Measurements from ENCODE around the gene ATP8B3. TPM values are rescaled to one million over a fixed set of nuclear protein-coding genes. Genes with fewer than 3 reads are reported as not detected.
A peak's percentile ranks its signal among the peaks of the same experiment; 100 is the strongest.

ATP8B3 gene
- total and polyA plus RNA-seq, 9 of the 15 experiments (the other 6 are each of a cell fraction or from before 2014, with no cell fraction given), result 1.2 to 12.3 (median 3.8) TPM

GRCh38 chr19:1848399-1849131, 36.5 kb upstream of the ATP8B3 start, which contains the start of gene REXO1:
REXO1 (minus strand) TSS chr19:1848483; CDS start chr19:1848358, 125 bp downstream.
- POLR2A ChIA-PET, result interaction anchor here (0.6 to 1.2 kb wide), 2 partner anchors 10 to 424 kb away, joined by 3 read pairs; no protein-coding TSS in a partner anchor
- Histone ChIP-seq H4K20me1 (replicated peaks; ENCODE audit: control insufficient read depth, insufficient read depth, low read length) (peaks cover 35% of the 10 kb centered on the region), H3K4me1 (replicated peaks in 1 of 2; ENCODE audit: control insufficient read depth in 2 of 2, insufficient read depth in 2 of 2, low read length in 2 of 2) (peaks cover 26 to 83% of the 10 kb centered on the region in 2 experiments), H3K9me3 (replicated peaks; ENCODE audit: control insufficient read depth, insufficient read depth, low read depth, low read length) (no peaks in the 10 kb centered on the region), H3K79me2 (ENCODE audit: control insufficient read depth, insufficient read depth, low read length) (peaks cover 83% of the 10 kb centered on the region), H3K9me1 (ENCODE audit: control insufficient read depth, insufficient read depth, low read length) (no peaks in the 10 kb centered on the region), H3K4me3 (peak within 1 kb of the TSS; percentile 100), H3K4me2 (ENCODE audit: insufficient read depth, low read length) (peak within 1 kb of the TSS; percentile 99), H2AFZ (ENCODE audit: low read depth, low read length) (peak within 1 kb of the TSS; percentile 100), H3K27me3 (ENCODE audit: control insufficient read depth in 2 of 2, insufficient read depth in 2 of 2, low read length in 2 of 2) (no peaks in the 10 kb centered on the region), H3K36me3 (ENCODE audit: control insufficient read depth, insufficient read depth, low read length) (peaks cover 60% of the 10 kb centered on the region), H3K27ac (ENCODE audit: extremely low read depth, low read depth, low read length) (peak within 1 kb of the TSS; percentile 100), H3K9ac (ENCODE audit: insufficient read depth in 1 of 2, low read depth in 2 of 2, low read length in 2 of 2) (peak within 1 kb of the TSS; percentile 99)
- intact Hi-C loops (cut with micrococcal nuclease), result no loop called here
- ATAC-seq (peak; percentile 76), FAIRE-seq (peak; percentile 95), DNase-seq (ENCODE audit: extremely low read depth in 1 of 4, low spot score in 3 of 4) (peak; percentile 88 to 96 (median 90))
- in situ Hi-C loops (cut with MboI), result no loop called here
- WGBS (ENCODE audit: insufficient coverage, low coverage, missing lambda C conversion rate), result 3% methylated on average over 47 of the region's 60 CpGs
- CTCF ChIA-PET (ENCODE audit: low intra/inter-chr PET ratio), result interaction anchor here (0.7 kb wide), 1 partner anchor 74 kb away, joined by 3 read pairs; no protein-coding TSS in a partner anchor
- BruUV-seq (replicated peaks), result no TSS peak
- TF ChIP-seq GTF2B (IDR thresholded peaks at IDR 0.05; ENCODE audit: extremely low read depth, insufficient read length) (no peak), ZFX (CRISPR knock-in tag; IDR thresholded peaks at IDR 0.05) (peak; percentile 51), MEIS2 (IDR thresholded peaks at IDR 0.05; ENCODE audit: partially characterized antibody) (no peak), ZBED1 (IDR thresholded peaks at IDR 0.05) (no peak), RNF2 (IDR thresholded peaks at IDR 0.05) (0 out of 2 replicates have a peak, but pooled peaks have one; percentile 32), HNRNPLL (IDR thresholded peaks at IDR 0.05; ENCODE audit: low read depth, low read length, poor library complexity, severe bottlenecking) (no peak), ZNF583 (CRISPR knock-in tag; IDR thresholded peaks at IDR 0.05) (no peak), KLF16 (IDR thresholded peaks at IDR 0.05) (0 out of 2 replicates have a peak, but pooled peaks have one; percentile 9), TAF7 (tag; IDR thresholded peaks at IDR 0.05) (peak; percentile 90), STAG1 (CRISPR knock-in tag; IDR thresholded peaks at IDR 0.05; ENCODE audit: borderline replicate concordance) (no peak), ZNF696 (CRISPR knock-in tag; conservative IDR thresholded peaks at IDR 0.05) (no peak), ATF4 (CRISPR knock-in tag; IDR thresholded peaks at IDR 0.05) (0 out of 2 replicates have a peak, but pooled peaks have one; percentile 62), SRF (CRISPR knock-in tag; IDR thresholded peaks at IDR 0.05) (peak in 1 of 2 experiments; percentile 35; a peak in 1 of 4 replicates), MCM7 (IDR thresholded peaks at IDR 0.05) (no peak), XRCC5 (IDR thresholded peaks at IDR 0.05; ENCODE audit: low read depth, low read length) (peak; percentile 91; the same call in 1 of the 2 replicates), GATAD2B (IDR thresholded peaks at IDR 0.05; ENCODE audit: borderline replicate concordance) (no peak), RBM15 (IDR thresholded peaks at IDR 0.05; ENCODE audit: insufficient read depth, low read length) (no peak), MNT (conservative IDR thresholded peaks at IDR 0.05) (peak; percentile 38 to 58; a peak in 3 of 4 replicates), ZNF830 (CRISPR knock-in tag; IDR thresholded peaks at IDR 0.05) (no peak), E2F5 (CRISPR knock-in tag; IDR thresholded peaks at IDR 0.05) (no peak)
